GM06990 (cell line): ENCODE measurements around the gene DNAH3.
"Not testable (repeated sequence)": the region's sequence is repeated elsewhere in the genome, so short reads cannot be mapped to it uniquely, and the experiment has no call there.

Experiments used
- DNase-seq: peaks from one replicate; pipeline ENCODE4 v3.0.0-alpha.2; 2011; ENCODE audit not compliant: insufficient read length; ENCODE audit errors: extremely low read depth
- H3K27me3 ChIP-seq: replicated peaks from 2 replicates; pipeline ENCODE4 v1.6.0; 2011; ENCODE audit warnings: low read length; ENCODE audit not compliant: control insufficient read depth, insufficient read depth
- H3K36me3 ChIP-seq: 2 replicates; pipeline ENCODE4 v1.5.1; 2011; ENCODE audit warnings: low read length; ENCODE audit not compliant: control insufficient read depth, insufficient read depth
- H3K4me3 ChIP-seq: replicated peaks from 2 replicates; pipeline ENCODE4 v1.5.1; 2011; ENCODE audit warnings: low read depth, mild to moderate bottlenecking, control low read depth, low read length
- CTCF ChIP-seq: IDR thresholded peaks from 2 replicates; pipeline ENCODE4 v1.5.1; 2011; ENCODE audit warnings: low read length, control low read depth, mild to moderate bottlenecking, inconsistent platforms; ENCODE audit not compliant: insufficient read depth, poor library complexity, severe bottlenecking

DNAH3 gene

GRCh38 chr16:21150375-21151001, at the start of gene DNAH3:
DNAH3 (minus strand) TSS chr16:21150846; CDS start chr16:21150319, 527 bp downstream.
- no peak for TF ChIP-seq CTCF
- Histone ChIP-seq H3K4me3 (no peak within 1 kb of the TSS), H3K36me3 (no peaks in the 10 kb centered on the region), H3K27me3 (no peaks in the 10 kb centered on the region)
- DNase-seq = no peak

GRCh38 chr16:21199607-21200218, 49.1 kb upstream of the DNAH3 start:
- H3K4me3 ChIP-seq = no peak overlapping the region
- H3K36me3 ChIP-seq = no peaks in the 10 kb centered on the region
- H3K27me3 ChIP-seq = no peaks in the 10 kb centered on the region; the same call in 1 of the 2 replicates

GRCh38 chr16:21197621-21198020, 47.0 kb upstream of the DNAH3 start:
- Histone ChIP-seq H3K27me3 (no peaks in the 10 kb centered on the region), H3K4me3 (no peak overlapping the region), H3K36me3 (no peaks in the 10 kb centered on the region)
- no peak for DNase-seq
- TF ChIP-seq CTCF = no peak

More at GRCh38 chr16:21199607-21200218, 49.1 kb upstream of the DNAH3 start:
- TF ChIP-seq CTCF = no peak
- DNase-seq = no peak

- Histone ChIP-seq H3K4me3 (no peak overlapping the region), H3K27me3 (no peaks in the 10 kb centered on the region), H3K36me3 (no peaks in the 10 kb centered on the region)
- no peak for DNase-seq
- no peak for TF ChIP-seq CTCF
These were observed 46.5 kb upstream of the DNAH3 start for GRCh38 chr16:21197112-21197511.

- H3K27me3 ChIP-seq, DNase-seq, H3K36me3 ChIP-seq, H3K4me3 ChIP-seq: not testable (repeated sequence)
These were observed 44.7 kb upstream of the DNAH3 start for GRCh38 chr16:21195330-21195729.

- no peak for DNase-seq
- no peaks in the 10 kb centered on the region for H3K27me3 ChIP-seq
- no peak overlapping the region for H3K4me3 ChIP-seq
These were observed 44.2 kb upstream of the DNAH3 start for GRCh38 chr16:21194771-21195301.

More at GRCh38 chr16:21194771-21195301, 44.2 kb upstream of the DNAH3 start:
- no peaks in the 10 kb centered on the region for H3K36me3 ChIP-seq
- no peak for TF ChIP-seq CTCF
